ENCODE data around the gene DNAAF5. TPM values are rescaled to one million over a fixed set of nuclear protein-coding genes. Genes with fewer than 3 reads are reported as not detected.

The DNAAF5 gene
- total and polyA plus RNA-seq, 2 of the 13 experiments (the other 11 are each of a cell fraction or from before 2014, with no cell fraction given) = 11.9 to 21.5 TPM

DNA sequence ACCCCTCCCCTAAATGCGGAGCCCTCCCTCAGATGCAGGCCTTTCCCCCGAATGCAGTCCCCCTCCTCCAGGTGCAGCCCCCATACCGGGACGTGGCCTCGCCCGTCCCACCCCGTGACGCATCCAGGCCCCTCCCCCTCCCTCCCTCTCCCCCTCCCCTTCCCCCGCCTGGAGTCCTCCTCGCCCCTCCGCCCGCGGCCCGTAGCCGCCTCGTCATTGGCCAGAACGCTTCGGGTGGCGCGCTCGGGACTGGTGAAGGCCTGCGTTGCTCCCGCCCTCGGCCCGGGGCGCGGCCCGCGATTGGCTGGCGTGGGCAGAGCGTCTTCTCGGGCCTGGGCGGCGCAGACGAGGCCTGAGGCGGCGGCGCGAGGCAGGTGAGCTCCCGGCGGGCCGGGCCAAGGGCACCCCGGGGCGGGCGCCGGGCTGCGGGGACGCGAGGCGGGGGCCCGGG, 89.8 kb downstream of the DNAAF5 start (continued):
- TF ChIP-seq, protein P1, sequence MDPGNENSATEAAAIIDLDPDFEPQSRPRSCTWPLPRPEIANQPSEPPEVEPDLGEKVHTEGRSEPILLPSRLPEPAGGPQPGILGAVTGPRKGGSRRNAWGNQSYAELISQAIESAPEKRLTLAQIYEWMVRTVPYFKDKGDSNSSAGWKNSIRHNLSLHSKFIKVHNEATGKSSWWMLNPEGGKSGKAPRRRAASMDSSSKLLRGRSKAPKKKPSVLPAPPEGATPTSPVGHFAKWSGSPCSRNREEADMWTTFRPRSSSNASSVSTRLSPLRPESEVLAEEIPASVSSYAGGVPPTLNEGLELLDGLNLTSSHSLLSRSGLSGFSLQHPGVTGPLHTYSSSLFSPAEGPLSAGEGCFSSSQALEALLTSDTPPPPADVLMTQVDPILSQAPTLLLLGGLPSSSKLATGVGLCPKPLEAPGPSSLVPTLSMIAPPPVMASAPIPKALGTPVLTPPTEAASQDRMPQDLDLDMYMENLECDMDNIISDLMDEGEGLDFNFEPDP (CRISPR knock-in tag; conservative IDR thresholded peaks at IDR 0.05) = no peak
- TF ChIP-seq, protein P2, sequence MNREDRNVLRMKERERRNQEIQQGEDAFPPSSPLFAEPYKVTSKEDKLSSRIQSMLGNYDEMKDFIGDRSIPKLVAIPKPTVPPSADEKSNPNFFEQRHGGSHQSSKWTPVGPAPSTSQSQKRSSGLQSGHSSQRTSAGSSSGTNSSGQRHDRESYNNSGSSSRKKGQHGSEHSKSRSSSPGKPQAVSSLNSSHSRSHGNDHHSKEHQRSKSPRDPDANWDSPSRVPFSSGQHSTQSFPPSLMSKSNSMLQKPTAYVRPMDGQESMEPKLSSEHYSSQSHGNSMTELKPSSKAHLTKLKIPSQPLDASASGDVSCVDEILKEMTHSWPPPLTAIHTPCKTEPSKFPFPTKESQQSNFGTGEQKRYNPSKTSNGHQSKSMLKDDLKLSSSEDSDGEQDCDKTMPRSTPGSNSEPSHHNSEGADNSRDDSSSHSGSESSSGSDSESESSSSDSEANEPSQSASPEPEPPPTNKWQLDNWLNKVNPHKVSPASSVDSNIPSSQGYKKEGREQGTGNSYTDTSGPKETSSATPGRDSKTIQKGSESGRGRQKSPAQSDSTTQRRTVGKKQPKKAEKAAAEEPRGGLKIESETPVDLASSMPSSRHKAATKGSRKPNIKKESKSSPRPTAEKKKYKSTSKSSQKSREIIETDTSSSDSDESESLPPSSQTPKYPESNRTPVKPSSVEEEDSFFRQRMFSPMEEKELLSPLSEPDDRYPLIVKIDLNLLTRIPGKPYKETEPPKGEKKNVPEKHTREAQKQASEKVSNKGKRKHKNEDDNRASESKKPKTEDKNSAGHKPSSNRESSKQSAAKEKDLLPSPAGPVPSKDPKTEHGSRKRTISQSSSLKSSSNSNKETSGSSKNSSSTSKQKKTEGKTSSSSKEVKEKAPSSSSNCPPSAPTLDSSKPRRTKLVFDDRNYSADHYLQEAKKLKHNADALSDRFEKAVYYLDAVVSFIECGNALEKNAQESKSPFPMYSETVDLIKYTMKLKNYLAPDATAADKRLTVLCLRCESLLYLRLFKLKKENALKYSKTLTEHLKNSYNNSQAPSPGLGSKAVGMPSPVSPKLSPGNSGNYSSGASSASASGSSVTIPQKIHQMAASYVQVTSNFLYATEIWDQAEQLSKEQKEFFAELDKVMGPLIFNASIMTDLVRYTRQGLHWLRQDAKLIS (CRISPR knock-in tag; IDR thresholded peaks at IDR 0.05) = no peak
- TF ChIP-seq PAF1 (CRISPR knock-in tag; IDR thresholded peaks at IDR 0.05) (no peak), SRF (IDR thresholded peaks at IDR 0.05; ENCODE audit: low read depth, low read length) (no peak), ZNF678 (CRISPR knock-in tag; IDR thresholded peaks at IDR 0.05) (no peak), SMAD1 (CRISPR knock-in tag; IDR thresholded peaks at IDR 0.05; ENCODE audit: borderline replicate concordance, low read depth) (no peak), SIN3B (IDR thresholded peaks at IDR 0.05; ENCODE audit: low read length) (no peak), ZC3H4 (CRISPR knock-in tag; IDR thresholded peaks at IDR 0.05; ENCODE audit: borderline replicate concordance) (no peak)
- TF ChIP-seq, protein P3, sequence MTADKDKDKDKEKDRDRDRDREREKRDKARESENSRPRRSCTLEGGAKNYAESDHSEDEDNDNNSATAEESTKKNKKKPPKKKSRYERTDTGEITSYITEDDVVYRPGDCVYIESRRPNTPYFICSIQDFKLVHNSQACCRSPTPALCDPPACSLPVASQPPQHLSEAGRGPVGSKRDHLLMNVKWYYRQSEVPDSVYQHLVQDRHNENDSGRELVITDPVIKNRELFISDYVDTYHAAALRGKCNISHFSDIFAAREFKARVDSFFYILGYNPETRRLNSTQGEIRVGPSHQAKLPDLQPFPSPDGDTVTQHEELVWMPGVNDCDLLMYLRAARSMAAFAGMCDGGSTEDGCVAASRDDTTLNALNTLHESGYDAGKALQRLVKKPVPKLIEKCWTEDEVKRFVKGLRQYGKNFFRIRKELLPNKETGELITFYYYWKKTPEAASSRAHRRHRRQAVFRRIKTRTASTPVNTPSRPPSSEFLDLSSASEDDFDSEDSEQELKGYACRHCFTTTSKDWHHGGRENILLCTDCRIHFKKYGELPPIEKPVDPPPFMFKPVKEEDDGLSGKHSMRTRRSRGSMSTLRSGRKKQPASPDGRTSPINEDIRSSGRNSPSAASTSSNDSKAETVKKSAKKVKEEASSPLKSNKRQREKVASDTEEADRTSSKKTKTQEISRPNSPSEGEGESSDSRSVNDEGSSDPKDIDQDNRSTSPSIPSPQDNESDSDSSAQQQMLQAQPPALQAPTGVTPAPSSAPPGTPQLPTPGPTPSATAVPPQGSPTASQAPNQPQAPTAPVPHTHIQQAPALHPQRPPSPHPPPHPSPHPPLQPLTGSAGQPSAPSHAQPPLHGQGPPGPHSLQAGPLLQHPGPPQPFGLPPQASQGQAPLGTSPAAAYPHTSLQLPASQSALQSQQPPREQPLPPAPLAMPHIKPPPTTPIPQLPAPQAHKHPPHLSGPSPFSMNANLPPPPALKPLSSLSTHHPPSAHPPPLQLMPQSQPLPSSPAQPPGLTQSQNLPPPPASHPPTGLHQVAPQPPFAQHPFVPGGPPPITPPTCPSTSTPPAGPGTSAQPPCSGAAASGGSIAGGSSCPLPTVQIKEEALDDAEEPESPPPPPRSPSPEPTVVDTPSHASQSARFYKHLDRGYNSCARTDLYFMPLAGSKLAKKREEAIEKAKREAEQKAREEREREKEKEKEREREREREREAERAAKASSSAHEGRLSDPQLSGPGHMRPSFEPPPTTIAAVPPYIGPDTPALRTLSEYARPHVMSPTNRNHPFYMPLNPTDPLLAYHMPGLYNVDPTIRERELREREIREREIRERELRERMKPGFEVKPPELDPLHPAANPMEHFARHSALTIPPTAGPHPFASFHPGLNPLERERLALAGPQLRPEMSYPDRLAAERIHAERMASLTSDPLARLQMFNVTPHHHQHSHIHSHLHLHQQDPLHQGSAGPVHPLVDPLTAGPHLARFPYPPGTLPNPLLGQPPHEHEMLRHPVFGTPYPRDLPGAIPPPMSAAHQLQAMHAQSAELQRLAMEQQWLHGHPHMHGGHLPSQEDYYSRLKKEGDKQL (CRISPR knock-in tag; IDR thresholded peaks at IDR 0.05; ENCODE audit: low read depth) = no peak
- TF ChIP-seq, protein P4, sequence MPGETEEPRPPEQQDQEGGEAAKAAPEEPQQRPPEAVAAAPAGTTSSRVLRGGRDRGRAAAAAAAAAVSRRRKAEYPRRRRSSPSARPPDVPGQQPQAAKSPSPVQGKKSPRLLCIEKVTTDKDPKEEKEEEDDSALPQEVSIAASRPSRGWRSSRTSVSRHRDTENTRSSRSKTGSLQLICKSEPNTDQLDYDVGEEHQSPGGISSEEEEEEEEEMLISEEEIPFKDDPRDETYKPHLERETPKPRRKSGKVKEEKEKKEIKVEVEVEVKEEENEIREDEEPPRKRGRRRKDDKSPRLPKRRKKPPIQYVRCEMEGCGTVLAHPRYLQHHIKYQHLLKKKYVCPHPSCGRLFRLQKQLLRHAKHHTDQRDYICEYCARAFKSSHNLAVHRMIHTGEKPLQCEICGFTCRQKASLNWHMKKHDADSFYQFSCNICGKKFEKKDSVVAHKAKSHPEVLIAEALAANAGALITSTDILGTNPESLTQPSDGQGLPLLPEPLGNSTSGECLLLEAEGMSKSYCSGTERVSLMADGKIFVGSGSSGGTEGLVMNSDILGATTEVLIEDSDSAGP (CRISPR knock-in tag; IDR thresholded peaks at IDR 0.05; ENCODE audit: borderline replicate concordance) = no peak
- TF ChIP-seq, protein P5, sequence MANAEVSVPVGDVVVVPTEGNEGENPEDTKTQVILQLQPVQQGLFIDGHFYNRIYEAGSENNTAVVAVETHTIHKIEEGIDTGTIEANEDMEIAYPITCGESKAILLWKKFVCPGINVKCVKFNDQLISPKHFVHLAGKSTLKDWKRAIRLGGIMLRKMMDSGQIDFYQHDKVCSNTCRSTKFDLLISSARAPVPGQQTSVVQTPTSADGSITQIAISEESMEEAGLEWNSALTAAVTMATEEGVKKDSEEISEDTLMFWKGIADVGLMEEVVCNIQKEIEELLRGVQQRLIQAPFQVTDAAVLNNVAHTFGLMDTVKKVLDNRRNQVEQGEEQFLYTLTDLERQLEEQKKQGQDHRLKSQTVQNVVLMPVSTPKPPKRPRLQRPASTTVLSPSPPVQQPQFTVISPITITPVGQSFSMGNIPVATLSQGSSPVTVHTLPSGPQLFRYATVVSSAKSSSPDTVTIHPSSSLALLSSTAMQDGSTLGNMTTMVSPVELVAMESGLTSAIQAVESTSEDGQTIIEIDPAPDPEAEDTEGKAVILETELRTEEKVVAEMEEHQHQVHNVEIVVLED (CRISPR knock-in tag; IDR thresholded peaks at IDR 0.05; ENCODE audit: borderline replicate concordance) = no peak; the same call in 1 of the 2 replicates
- TF ChIP-seq, protein P6, sequence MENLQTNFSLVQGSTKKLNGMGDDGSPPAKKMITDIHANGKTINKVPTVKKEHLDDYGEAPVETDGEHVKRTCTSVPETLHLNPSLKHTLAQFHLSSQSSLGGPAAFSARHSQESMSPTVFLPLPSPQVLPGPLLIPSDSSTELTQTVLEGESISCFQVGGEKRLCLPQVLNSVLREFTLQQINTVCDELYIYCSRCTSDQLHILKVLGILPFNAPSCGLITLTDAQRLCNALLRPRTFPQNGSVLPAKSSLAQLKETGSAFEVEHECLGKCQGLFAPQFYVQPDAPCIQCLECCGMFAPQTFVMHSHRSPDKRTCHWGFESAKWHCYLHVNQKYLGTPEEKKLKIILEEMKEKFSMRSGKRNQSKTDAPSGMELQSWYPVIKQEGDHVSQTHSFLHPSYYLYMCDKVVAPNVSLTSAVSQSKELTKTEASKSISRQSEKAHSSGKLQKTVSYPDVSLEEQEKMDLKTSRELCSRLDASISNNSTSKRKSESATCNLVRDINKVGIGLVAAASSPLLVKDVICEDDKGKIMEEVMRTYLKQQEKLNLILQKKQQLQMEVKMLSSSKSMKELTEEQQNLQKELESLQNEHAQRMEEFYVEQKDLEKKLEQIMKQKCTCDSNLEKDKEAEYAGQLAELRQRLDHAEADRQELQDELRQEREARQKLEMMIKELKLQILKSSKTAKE (CRISPR knock-in tag; IDR thresholded peaks at IDR 0.05; ENCODE audit: borderline replicate concordance) = no peak

All from HepG2 (cell line).